ENCODE results near the gene SFT2D1.

The SFT2D1 gene

GRCh38 chr6:166382933-166383801 lies 40.8 kb upstream of the SFT2D1 start, which contains the start of gene MPC1:
TSS of gene MPC1 (minus strand) at chr6:166382940. CDS start at chr6:166382876, 64 bp downstream.
- peak; percentile 1 for TF ChIP-seq CTCF (IDR thresholded peaks at IDR 0.05; ENCODE audit: extremely low read depth, insufficient read depth, missing control alignments)
- in situ Hi-C loops (cut with MboI; ENCODE audit: low pct_unique_long_range_greater_than_20kb, low sequenced_read_pairs, unreplicated experiment), result loop anchor here (10.0 kb wide), 1 partner anchor 58 kb away; no protein-coding TSS in a partner anchor
- DNase-seq (ENCODE audit: low spot score), result peak; percentile 99

GRCh38 chr6:166382500-166382932 lies 40.2 kb upstream of the SFT2D1 start:
- no peak for TF ChIP-seq CTCF (IDR thresholded peaks at IDR 0.05; ENCODE audit: extremely low read depth, insufficient read depth, missing control alignments)
- in situ Hi-C loops (cut with MboI; ENCODE audit: low pct_unique_long_range_greater_than_20kb, low sequenced_read_pairs, unreplicated experiment), result loop anchor here (10.0 kb wide), 1 partner anchor 58 kb away; no protein-coding TSS in a partner anchor
- DNase-seq (ENCODE audit: low spot score), result no peak

GRCh38 chr6:166381733-166382499 lies 39.6 kb upstream of the SFT2D1 start:
- in situ Hi-C loops (cut with MboI; ENCODE audit: low pct_unique_long_range_greater_than_20kb, low sequenced_read_pairs, unreplicated experiment), result loop anchor here (10.0 kb wide), 1 partner anchor 57 kb away; no protein-coding TSS in a partner anchor
- peak; percentile 79 for DNase-seq (ENCODE audit: low spot score)
- peak; percentile 96 for TF ChIP-seq CTCF (IDR thresholded peaks at IDR 0.05; ENCODE audit: extremely low read depth, insufficient read depth, missing control alignments)

GRCh38 chr6:166381381-166381732 lies 39.0 kb upstream of the SFT2D1 start:
- DNase-seq (ENCODE audit: low spot score), result no peak
- in situ Hi-C loops (cut with MboI; ENCODE audit: low pct_unique_long_range_greater_than_20kb, low sequenced_read_pairs, unreplicated experiment), result loop anchor here (10.0 kb wide), 1 partner anchor 57 kb away; no protein-coding TSS in a partner anchor
- no peak for TF ChIP-seq CTCF (IDR thresholded peaks at IDR 0.05; ENCODE audit: extremely low read depth, insufficient read depth, missing control alignments)

GRCh38 chr6:166379800-166380199 lies 37.5 kb upstream of the SFT2D1 start:
- no peak for DNase-seq (ENCODE audit: low spot score)
- TF ChIP-seq CTCF (IDR thresholded peaks at IDR 0.05; ENCODE audit: extremely low read depth, insufficient read depth, missing control alignments), result no peak
- in situ Hi-C loops (cut with MboI; ENCODE audit: low pct_unique_long_range_greater_than_20kb, low sequenced_read_pairs, unreplicated experiment), result loop anchor here (10.0 kb wide), 1 partner anchor 55 kb away; no protein-coding TSS in a partner anchor

GRCh38 chr6:166379103-166379586 lies 36.8 kb upstream of the SFT2D1 start:
- in situ Hi-C loops (cut with MboI; ENCODE audit: low pct_unique_long_range_greater_than_20kb, low sequenced_read_pairs, unreplicated experiment), result no loop called here
- DNase-seq (ENCODE audit: low spot score), result no peak
- TF ChIP-seq CTCF (IDR thresholded peaks at IDR 0.05; ENCODE audit: extremely low read depth, insufficient read depth, missing control alignments), result no peak

Data from GM13977 (cell line).